GM23338 (cell line): ENCODE data around the gene ADAMTS20. TPM values are rescaled to one million over a fixed set of nuclear protein-coding genes. Genes with fewer than 3 reads are reported as not detected.

ENCODE experiments used
- ATAC-seq: fragments of 200-7000 bp; cut with Tn5 transposase; 3 replicates; pipeline ENCODE4 v1.9.1; 2020
- DNase-seq: peaks from one replicate; pipeline ENCODE4 v3.0.0-alpha.2; 2015; ENCODE audit warnings: low spot score
- H2AFZ ChIP-seq: fragments of 200-600 bp; sonication (generic); 2 replicates; pipeline ENCODE4 v1.8.0; 2016; ENCODE audit warnings: antibody characterized with exemption, mild to moderate bottlenecking, moderate library complexity
- H3F3A ChIP-seq: fragments of 200-600 bp; sonication (generic); replicated peaks from 2 replicates; pipeline ENCODE4 v1.8.0; 2017; ENCODE audit warnings: antibody characterized with exemption, mixed run types, low read depth
- H3K27ac ChIP-seq: fragments of 200-600 bp; sonication (generic); 2 replicates; pipeline ENCODE4 v1.6.1; 2016; ENCODE audit warnings: low read depth
- H3K27me3 ChIP-seq: fragments of 200-600 bp; sonication (generic); 2 replicates; pipeline ENCODE4 v1.8.0; 2016; ENCODE audit warnings: mild to moderate bottlenecking, mixed run types, moderate library complexity; ENCODE audit not compliant: insufficient read depth
- H3K36me3 ChIP-seq: fragments of 200-600 bp; sonication (generic); 2 replicates; pipeline ENCODE4 v1.8.0; 2016; ENCODE audit warnings: mild to moderate bottlenecking; ENCODE audit not compliant: insufficient read depth
- H3K4me1 ChIP-seq: fragments of 200-600 bp; sonication (generic); 2 replicates; pipeline ENCODE4 v1.8.0; 2016; ENCODE audit warnings: mild to moderate bottlenecking, moderate library complexity; ENCODE audit not compliant: insufficient read depth
- H3K4me2 ChIP-seq: fragments of 200-600 bp; sonication (generic); 2 replicates; pipeline ENCODE4 v1.7.1; 2017; ENCODE audit warnings: mixed run types
- H3K4me3 ChIP-seq: fragments of 200-600 bp; sonication (generic); 2 replicates; pipeline ENCODE4 v1.6.1; 2016; ENCODE audit warnings: mixed run types
- H3K79me2 ChIP-seq: fragments of 200-600 bp; sonication (generic); replicated peaks from 2 replicates; pipeline ENCODE4 v1.8.0; 2017; ENCODE audit warnings: mild to moderate bottlenecking; ENCODE audit not compliant: insufficient read depth
- H3K9me2 ChIP-seq: fragments of 200-600 bp; sonication (generic); 2 replicates; pipeline ENCODE4 v1.8.0; 2017; ENCODE audit not compliant: insufficient read depth
- H4K20me1 ChIP-seq: fragments of 200-600 bp; sonication (generic); replicated peaks from 2 replicates; pipeline ENCODE4 v1.8.0; 2017; ENCODE audit warnings: mild to moderate bottlenecking; ENCODE audit not compliant: insufficient read depth
- H3K27ac Mint-ChIP-seq: 2 replicates; pipeline ENCODE4 v1.8.0; 2020; ENCODE audit warnings: inconsistent platforms, mild to moderate bottlenecking, moderate library complexity, mixed read lengths
- H3K27me3 Mint-ChIP-seq: 3 replicates; pipeline ENCODE4 v1.8.0; 2022; ENCODE audit warnings: low read depth, mild to moderate bottlenecking, moderate library complexity, mixed read lengths, inconsistent platforms; ENCODE audit not compliant: insufficient read depth, poor library complexity
- H3K36me3 Mint-ChIP-seq: 3 replicates; pipeline ENCODE4 v1.8.0; 2021; ENCODE audit warnings: low read depth, mild to moderate bottlenecking, inconsistent platforms, moderate library complexity, mixed read lengths
- H3K4me1 Mint-ChIP-seq: 3 replicates; pipeline ENCODE4 v1.8.0; 2020; ENCODE audit warnings: mild to moderate bottlenecking, inconsistent platforms, mixed read lengths
- H3K4me3 Mint-ChIP-seq: 3 replicates; pipeline ENCODE4 v1.8.0; 2021; ENCODE audit warnings: moderate library complexity, mild to moderate bottlenecking, inconsistent platforms, mixed read lengths
- H3K9me3 Mint-ChIP-seq: 3 replicates; pipeline ENCODE4 v1.8.0; 2020; ENCODE audit warnings: moderate library complexity, mild to moderate bottlenecking, inconsistent platforms, mixed read lengths
- CREB1 ChIP-seq: fragments of 250-450 bp; sonication (Bioruptor Pico); IDR thresholded peaks from 2 replicates; pipeline ENCODE4 v1.5.0; 2020; ENCODE audit warnings: low read depth, mild to moderate bottlenecking, moderate library complexity
- CTCF ChIP-seq, 2 experiments: fragments of 200-600 bp in 1 of 2; sonication (generic) in 1 of 2; conservative IDR thresholded peaks; 2 replicates each; pipeline versions ENCODE4 v1.5.1 to v1.6.1; 2016 to 2017; ENCODE audit warnings: antibody characterized with exemption in 2 of 2, low read depth in 2 of 2, mild to moderate bottlenecking in 2 of 2, moderate library complexity in 1 of 2
- ETS1 ChIP-seq: IDR thresholded peaks from 2 replicates; pipeline ENCODE4 v1.6.1; 2016; ENCODE audit warnings: antibody characterized with exemption
- EZH2 ChIP-seq: fragments of 200-600 bp; sonication (generic); IDR thresholded peaks from one replicate; pipeline ENCODE4 v1.8.0; 2017; ENCODE audit warnings: antibody characterized with exemption, mild to moderate bottlenecking, low read depth; ENCODE audit not compliant: unreplicated experiment
- EZH2phosphoT487 ChIP-seq: fragments of 200-600 bp; sonication (generic); IDR thresholded peaks from one replicate; pipeline ENCODE4 v1.8.1; 2018; ENCODE audit warnings: antibody characterized with exemption; ENCODE audit not compliant: unreplicated experiment
- JUNB ChIP-seq: IDR thresholded peaks from one replicate; pipeline ENCODE4 v1.6.1; 2016; ENCODE audit warnings: antibody characterized with exemption; ENCODE audit not compliant: unreplicated experiment
- NANOG ChIP-seq: IDR thresholded peaks from 2 replicates; pipeline ENCODE4 v1.6.1; 2016; ENCODE audit warnings: antibody characterized with exemption, borderline replicate concordance
- POLR2AphosphoS5 ChIP-seq: IDR thresholded peaks from 2 replicates; pipeline ENCODE4 v1.6.1; 2016; ENCODE audit warnings: antibody characterized with exemption, low read depth
- STAT1 ChIP-seq: IDR thresholded peaks from one replicate; pipeline ENCODE4 v1.6.1; 2016; ENCODE audit warnings: antibody characterized with exemption; ENCODE audit not compliant: unreplicated experiment
- ZNF114 ChIP-seq: fragments of 250-450 bp; sonication (Bioruptor Pico); IDR thresholded peaks from 2 replicates; pipeline ENCODE4 v1.5.0; 2020; ENCODE audit warnings: mild to moderate bottlenecking, moderate library complexity
- ZNF331 ChIP-seq: fragments of 250-450 bp; sonication (Bioruptor Pico); IDR thresholded peaks from 2 replicates; pipeline ENCODE4 v1.5.0; 2020; ENCODE audit warnings: low read depth, mild to moderate bottlenecking, moderate library complexity
- polyA plus RNA-seq: library from polyadenylated mRNA; unstranded; fragments of >200 nt; fragmentation: Nextera tagmentation; extraction: Ambion mirVana; gene quantifications from 2 replicates; pipeline ENCODE4 v1.2.1, GENCODE V29; 2016
- total RNA-seq: library from RNA; depleted of rRNA; stranded (reverse); fragments of >200 nt; shearing (Covaris generic); gene quantifications from 2 replicates; pipeline ENCODE4 v1.2.3, GENCODE V29; 2014
- TF ChIP-seq, protein P1 (sequence below): fragments of 250-450 bp; sonication (Bioruptor Pico); IDR thresholded peaks from 2 replicates; pipeline ENCODE4 v1.5.0; 2020; ENCODE audit warnings: mild to moderate bottlenecking, moderate library complexity
- TF ChIP-seq, protein P2 (sequence below): IDR thresholded peaks from one replicate; pipeline ENCODE4 v1.6.1; 2018; ENCODE audit warnings: antibody characterized with exemption; ENCODE audit not compliant: unreplicated experiment

Gene ADAMTS20
- total and polyA plus RNA-seq, 2 experiments from 2014 or later, result 2.0 to 9.3 TPM

- ATAC-seq, result no peak
- Histone ChIP-seq H4K20me1 (no peaks in the 10 kb centered on the region), H3K27me3 (no peaks in the 10 kb centered on the region), H3K4me2 (no peak overlapping the region), H3K9me2 (no peaks in the 10 kb centered on the region), H2AFZ (no peak overlapping the region), H3K79me2 (no peaks in the 10 kb centered on the region), H3K36me3 (no peaks in the 10 kb centered on the region), H3K4me3 (no peak overlapping the region), H3K27ac (no peak overlapping the region), H3K4me1 (no peaks in the 10 kb centered on the region), H3F3A (no peaks in the 10 kb centered on the region)
- Mint-ChIP-seq H3K9me3 (no peaks in the 10 kb centered on the region; the same call in 2 of the 3 replicates), H3K4me3 (no peak overlapping the region), H3K27ac (no peak overlapping the region), H3K27me3 (peaks cover 1% of the 10 kb centered on the region), H3K36me3 (no peaks in the 10 kb centered on the region), H3K4me1 (no peaks in the 10 kb centered on the region)
- TF ChIP-seq NANOG, result no peak
- no peak for TF ChIP-seq CTCF (conservative IDR thresholded peaks at IDR 0.05; ENCODE audit: low read depth in 2 of 2)
- no peak for TF ChIP-seq EZH2
- TF ChIP-seq, protein P1, sequence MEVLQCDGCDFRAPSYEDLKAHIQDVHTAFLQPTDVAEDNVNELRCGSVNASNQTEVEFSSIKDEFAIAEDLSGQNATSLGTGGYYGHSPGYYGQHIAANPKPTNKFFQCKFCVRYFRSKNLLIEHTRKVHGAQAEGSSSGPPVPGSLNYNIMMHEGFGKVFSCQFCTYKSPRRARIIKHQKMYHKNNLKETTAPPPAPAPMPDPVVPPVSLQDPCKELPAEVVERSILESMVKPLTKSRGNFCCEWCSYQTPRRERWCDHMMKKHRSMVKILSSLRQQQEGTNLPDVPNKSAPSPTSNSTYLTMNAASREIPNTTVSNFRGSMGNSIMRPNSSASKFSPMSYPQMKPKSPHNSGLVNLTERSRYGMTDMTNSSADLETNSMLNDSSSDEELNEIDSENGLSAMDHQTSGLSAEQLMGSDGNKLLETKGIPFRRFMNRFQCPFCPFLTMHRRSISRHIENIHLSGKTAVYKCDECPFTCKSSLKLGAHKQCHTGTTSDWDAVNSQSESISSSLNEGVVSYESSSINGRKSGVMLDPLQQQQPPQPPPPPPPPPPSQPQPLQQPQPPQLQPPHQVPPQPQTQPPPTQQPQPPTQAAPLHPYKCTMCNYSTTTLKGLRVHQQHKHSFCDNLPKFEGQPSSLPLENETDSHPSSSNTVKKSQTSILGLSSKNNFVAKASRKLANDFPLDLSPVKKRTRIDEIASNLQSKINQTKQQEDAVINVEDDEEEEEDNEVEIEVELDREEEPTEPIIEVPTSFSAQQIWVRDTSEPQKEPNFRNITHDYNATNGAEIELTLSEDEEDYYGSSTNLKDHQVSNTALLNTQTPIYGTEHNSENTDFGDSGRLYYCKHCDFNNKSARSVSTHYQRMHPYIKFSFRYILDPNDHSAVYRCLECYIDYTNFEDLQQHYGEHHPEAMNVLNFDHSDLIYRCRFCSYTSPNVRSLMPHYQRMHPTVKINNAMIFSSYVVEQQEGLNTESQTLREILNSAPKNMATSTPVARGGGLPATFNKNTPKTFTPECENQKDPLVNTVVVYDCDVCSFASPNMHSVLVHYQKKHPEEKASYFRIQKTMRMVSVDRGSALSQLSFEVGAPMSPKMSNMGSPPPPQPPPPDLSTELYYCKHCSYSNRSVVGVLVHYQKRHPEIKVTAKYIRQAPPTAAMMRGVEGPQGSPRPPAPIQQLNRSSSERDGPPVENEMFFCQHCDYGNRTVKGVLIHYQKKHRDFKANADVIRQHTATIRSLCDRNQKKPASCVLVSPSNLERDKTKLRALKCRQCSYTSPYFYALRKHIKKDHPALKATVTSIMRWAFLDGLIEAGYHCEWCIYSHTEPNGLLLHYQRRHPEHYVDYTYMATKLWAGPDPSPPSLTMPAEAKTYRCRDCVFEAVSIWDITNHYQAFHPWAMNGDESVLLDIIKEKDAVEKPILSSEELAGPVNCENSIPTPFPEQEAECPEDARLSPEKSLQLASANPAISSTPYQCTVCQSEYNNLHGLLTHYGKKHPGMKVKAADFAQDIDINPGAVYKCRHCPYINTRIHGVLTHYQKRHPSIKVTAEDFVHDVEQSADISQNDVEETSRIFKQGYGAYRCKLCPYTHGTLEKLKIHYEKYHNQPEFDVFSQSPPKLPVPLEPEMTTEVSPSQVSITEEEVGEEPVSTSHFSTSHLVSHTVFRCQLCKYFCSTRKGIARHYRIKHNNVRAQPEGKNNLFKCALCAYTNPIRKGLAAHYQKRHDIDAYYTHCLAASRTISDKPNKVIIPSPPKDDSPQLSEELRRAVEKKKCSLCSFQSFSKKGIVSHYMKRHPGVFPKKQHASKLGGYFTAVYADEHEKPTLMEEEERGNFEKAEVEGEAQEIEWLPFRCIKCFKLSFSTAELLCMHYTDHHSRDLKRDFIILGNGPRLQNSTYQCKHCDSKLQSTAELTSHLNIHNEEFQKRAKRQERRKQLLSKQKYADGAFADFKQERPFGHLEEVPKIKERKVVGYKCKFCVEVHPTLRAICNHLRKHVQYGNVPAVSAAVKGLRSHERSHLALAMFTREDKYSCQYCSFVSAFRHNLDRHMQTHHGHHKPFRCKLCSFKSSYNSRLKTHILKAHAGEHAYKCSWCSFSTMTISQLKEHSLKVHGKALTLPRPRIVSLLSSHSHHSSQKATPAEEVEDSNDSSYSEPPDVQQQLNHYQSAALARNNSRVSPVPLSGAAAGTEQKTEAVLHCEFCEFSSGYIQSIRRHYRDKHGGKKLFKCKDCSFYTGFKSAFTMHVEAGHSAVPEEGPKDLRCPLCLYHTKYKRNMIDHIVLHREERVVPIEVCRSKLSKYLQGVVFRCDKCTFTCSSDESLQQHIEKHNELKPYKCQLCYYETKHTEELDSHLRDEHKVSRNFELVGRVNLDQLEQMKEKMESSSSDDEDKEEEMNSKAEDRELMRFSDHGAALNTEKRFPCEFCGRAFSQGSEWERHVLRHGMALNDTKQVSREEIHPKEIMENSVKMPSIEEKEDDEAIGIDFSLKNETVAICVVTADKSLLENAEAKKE, result no peak
- TF ChIP-seq ZNF331 (CRISPR knock-in tag), result no peak
- no peak for TF ChIP-seq ZNF114 (CRISPR knock-in tag)
- TF ChIP-seq ETS1, result no peak
- TF ChIP-seq STAT1, result no peak
- TF ChIP-seq POLR2AphosphoS5, result no peak
- TF ChIP-seq JUNB, result no peak
- TF ChIP-seq, protein P2, sequence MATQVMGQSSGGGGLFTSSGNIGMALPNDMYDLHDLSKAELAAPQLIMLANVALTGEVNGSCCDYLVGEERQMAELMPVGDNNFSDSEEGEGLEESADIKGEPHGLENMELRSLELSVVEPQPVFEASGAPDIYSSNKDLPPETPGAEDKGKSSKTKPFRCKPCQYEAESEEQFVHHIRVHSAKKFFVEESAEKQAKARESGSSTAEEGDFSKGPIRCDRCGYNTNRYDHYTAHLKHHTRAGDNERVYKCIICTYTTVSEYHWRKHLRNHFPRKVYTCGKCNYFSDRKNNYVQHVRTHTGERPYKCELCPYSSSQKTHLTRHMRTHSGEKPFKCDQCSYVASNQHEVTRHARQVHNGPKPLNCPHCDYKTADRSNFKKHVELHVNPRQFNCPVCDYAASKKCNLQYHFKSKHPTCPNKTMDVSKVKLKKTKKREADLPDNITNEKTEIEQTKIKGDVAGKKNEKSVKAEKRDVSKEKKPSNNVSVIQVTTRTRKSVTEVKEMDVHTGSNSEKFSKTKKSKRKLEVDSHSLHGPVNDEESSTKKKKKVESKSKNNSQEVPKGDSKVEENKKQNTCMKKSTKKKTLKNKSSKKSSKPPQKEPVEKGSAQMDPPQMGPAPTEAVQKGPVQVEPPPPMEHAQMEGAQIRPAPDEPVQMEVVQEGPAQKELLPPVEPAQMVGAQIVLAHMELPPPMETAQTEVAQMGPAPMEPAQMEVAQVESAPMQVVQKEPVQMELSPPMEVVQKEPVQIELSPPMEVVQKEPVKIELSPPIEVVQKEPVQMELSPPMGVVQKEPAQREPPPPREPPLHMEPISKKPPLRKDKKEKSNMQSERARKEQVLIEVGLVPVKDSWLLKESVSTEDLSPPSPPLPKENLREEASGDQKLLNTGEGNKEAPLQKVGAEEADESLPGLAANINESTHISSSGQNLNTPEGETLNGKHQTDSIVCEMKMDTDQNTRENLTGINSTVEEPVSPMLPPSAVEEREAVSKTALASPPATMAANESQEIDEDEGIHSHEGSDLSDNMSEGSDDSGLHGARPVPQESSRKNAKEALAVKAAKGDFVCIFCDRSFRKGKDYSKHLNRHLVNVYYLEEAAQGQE, result no peak
- TF ChIP-seq EZH2phosphoT487, result no peak
- no peak for TF ChIP-seq CREB1 (CRISPR knock-in tag)
- DNase-seq, result no peak
Observed at GRCh38 chr12:43312991-43313505, 239.0 kb downstream of the ADAMTS20 start.
